HG03558 (cell line): ENCODE data around the gene PRLR.

Experiments used
- ATAC-seq: cut with Tn5 transposase; IDR thresholded peaks from one replicate; pipeline ENCODE4 v1.9.1; 2021; ENCODE audit warnings: moderate number of reproducible peaks; ENCODE audit not compliant: unreplicated experiment; ENCODE audit errors: extremely low read depth

Gene PRLR

GRCh38 chr5:35012796-35013195, 217.5 kb downstream of the PRLR start:
- ATAC-seq = no peak

GRCh38 chr5:35012365-35012764, 217.9 kb downstream of the PRLR start:
- no peak for ATAC-seq

- no peak for ATAC-seq
Measured at GRCh38 chr5:35010676-35011075, 219.6 kb downstream of the PRLR start.

GRCh38 chr5:35009657-35010056, 220.6 kb downstream of the PRLR start:
- ATAC-seq = no peak

GRCh38 chr5:35009019-35009418, 221.3 kb downstream of the PRLR start:
- ATAC-seq = no peak

GRCh38 chr5:35004771-35005170, 225.5 kb downstream of the PRLR start:
- ATAC-seq = no peak

GRCh38 chr5:35004200-35004599, 226.1 kb downstream of the PRLR start:
- ATAC-seq = no peak

- ATAC-seq = no peak
Measured at GRCh38 chr5:35003018-35003957, 227.0 kb downstream of the PRLR start.

- ATAC-seq = no peak
Measured at GRCh38 chr5:35002459-35002858, 227.8 kb downstream of the PRLR start.

GRCh38 chr5:35001842-35002241, 228.4 kb downstream of the PRLR start:
- no peak for ATAC-seq
